Measurements from ENCODE around the gene XXYLT1.

The XXYLT1 gene

GRCh38 chr3:195271410-195272243, 668 bp upstream of the XXYLT1 start (continued):
- no peak for TF ChIP-seq ZNF274 (IDR thresholded peaks at IDR 0.05; ENCODE audit: low read length)
- no peak for TF ChIP-seq ZNF274 (tag by site-specific recombination; IDR thresholded peaks at IDR 0.05; ENCODE audit: borderline replicate concordance)
- no peak for TF ChIP-seq ZNF548 (tag by site-specific recombination; IDR thresholded peaks at IDR 0.05)
- peak; percentile 54 for TF ChIP-seq ZFP37 (tag by site-specific recombination; IDR thresholded peaks at IDR 0.05)
- TF ChIP-seq ZNF610 (tag by site-specific recombination; IDR thresholded peaks at IDR 0.05; ENCODE audit: borderline replicate concordance): peak; percentile 76; the same call in 1 of the 2 replicates
- peak; percentile 54 for TF ChIP-seq ZNF629 (tag by site-specific recombination; IDR thresholded peaks at IDR 0.05)
- TF ChIP-seq ZSCAN16 (tag by site-specific recombination; IDR thresholded peaks at IDR 0.05): no peak
- no peak for TF ChIP-seq KLF16 (tag by site-specific recombination; IDR thresholded peaks at IDR 0.05)
- TF ChIP-seq ZFP3 (tag by site-specific recombination; IDR thresholded peaks at IDR 0.05; ENCODE audit: low read depth): no peak
- no peak for TF ChIP-seq ZNF311 (tag by site-specific recombination; IDR thresholded peaks at IDR 0.05; ENCODE audit: borderline replicate concordance)
- TF ChIP-seq WT1 (tag by site-specific recombination; IDR thresholded peaks at IDR 0.05): no peak
- TF ChIP-seq ZNF341 (tag by site-specific recombination; IDR thresholded peaks at IDR 0.05; ENCODE audit: low read depth): peak; percentile 56
- TF ChIP-seq ZNF549 (tag by site-specific recombination; IDR thresholded peaks at IDR 0.05): no peak
- no peak for TF ChIP-seq OVOL3 (tag by site-specific recombination; IDR thresholded peaks at IDR 0.05)
- no peak for TF ChIP-seq ZBTB10 (tag by site-specific recombination; IDR thresholded peaks at IDR 0.05)
- peak; percentile 71; the same call in 1 of the 2 replicates for TF ChIP-seq ZNF2 (tag by site-specific recombination; IDR thresholded peaks at IDR 0.05)
- TF ChIP-seq PRDM2 (tag by site-specific recombination; IDR thresholded peaks at IDR 0.05; ENCODE audit: borderline replicate concordance): no peak
- TF ChIP-seq ZBTB6 (tag by site-specific recombination; IDR thresholded peaks at IDR 0.05): peak; percentile 9; the same call in 1 of the 2 replicates
- no peak for TF ChIP-seq SCRT2 (tag by site-specific recombination; IDR thresholded peaks at IDR 0.05)
- TF ChIP-seq ZBTB21 (tag by site-specific recombination; IDR thresholded peaks at IDR 0.05): no peak; the same call in 1 of the 2 replicates
- TF ChIP-seq ZBTB48 (tag by site-specific recombination; IDR thresholded peaks at IDR 0.05): peak; percentile 57; the same call in 1 of the 2 replicates
- TF ChIP-seq BCL11A (tag by site-specific recombination; IDR thresholded peaks at IDR 0.05; ENCODE audit: low read depth): no peak
- no peak for TF ChIP-seq ZNF324 (tag by site-specific recombination; IDR thresholded peaks at IDR 0.05)
- TF ChIP-seq KLF8 (tag by site-specific recombination; IDR thresholded peaks at IDR 0.05): peak; percentile 68; the same call in 1 of the 2 replicates
- peak; percentile 64 for TF ChIP-seq PATZ1 (tag by site-specific recombination; IDR thresholded peaks at IDR 0.05)
- TF ChIP-seq SCRT1 (tag by site-specific recombination; IDR thresholded peaks at IDR 0.05; ENCODE audit: borderline replicate concordance): no peak
- TF ChIP-seq ZBTB7A (tag by site-specific recombination; IDR thresholded peaks at IDR 0.05; ENCODE audit: low read depth): no peak
- no peak; the same call in 1 of the 2 replicates for TF ChIP-seq FEZF1 (tag by site-specific recombination; IDR thresholded peaks at IDR 0.05)
- peak; percentile 16; the same call in 1 of the 2 replicates for TF ChIP-seq KLF10 (tag by site-specific recombination; IDR thresholded peaks at IDR 0.05)

Measured in HEK293 (cell line).